Mesenchymal stem cell (in vitro differentiated cells and primary cell): Measurements from ENCODE around the gene PICK1.

Source experiments
- DNase-seq: peaks from one replicate; pipeline ENCODE4 v3.0.0-alpha.2; 2013
- H2AFZ ChIP-seq: one replicate; pipeline ENCODE4 v1.6.1; 2013; ENCODE audit warnings: low read depth, mild to moderate bottlenecking, control low read depth, inconsistent platforms, low read length, moderate library complexity
- H2AK5ac ChIP-seq: 2 replicates; pipeline ENCODE4 v1.6.1; 2013; ENCODE audit warnings: low read length, moderate library complexity, mild to moderate bottlenecking, inconsistent platforms; ENCODE audit not compliant: severe bottlenecking
- H2BK120ac ChIP-seq: one replicate; pipeline ENCODE4 v1.6.1; 2013; ENCODE audit warnings: low read depth, mild to moderate bottlenecking, inconsistent platforms, low read length, moderate library complexity
- H2BK12ac ChIP-seq, 2 experiments: one replicate each; pipeline ENCODE4 v1.6.1; 2013; ENCODE audit warnings: inconsistent platforms in 2 of 2, low read length in 2 of 2, mild to moderate bottlenecking in 2 of 2, moderate library complexity in 2 of 2, control low read depth in 1 of 2
- H2BK15ac ChIP-seq: one replicate; pipeline ENCODE4 v1.6.1; 2013; ENCODE audit warnings: mild to moderate bottlenecking, low read depth, inconsistent platforms; ENCODE audit not compliant: poor library complexity, severe bottlenecking
- H2BK5ac ChIP-seq: 2 replicates; pipeline ENCODE4 v1.6.1; 2013; ENCODE audit warnings: low read depth, mild to moderate bottlenecking, low read length, control low read depth, inconsistent platforms; ENCODE audit not compliant: poor library complexity, severe bottlenecking
- H3K14ac ChIP-seq, 2 experiments: one replicate each; pipeline ENCODE4 v1.6.1; 2013; ENCODE audit warnings: inconsistent platforms in 2 of 2, low read length in 2 of 2, control low read depth in 1 of 2, mild to moderate bottlenecking in 1 of 2, moderate library complexity in 1 of 2
- H3K18ac ChIP-seq, 2 experiments: one replicate each; pipeline ENCODE4 v1.6.1; 2013; ENCODE audit warnings: inconsistent platforms in 2 of 2, low read length in 2 of 2, control low read depth in 1 of 2, low read depth in 1 of 2, mild to moderate bottlenecking in 1 of 2
- H3K23ac ChIP-seq, 2 experiments: one replicate each; pipeline ENCODE4 v1.6.1; 2013; ENCODE audit warnings: inconsistent platforms in 2 of 2, low read length in 2 of 2, mild to moderate bottlenecking in 2 of 2, moderate library complexity in 2 of 2, control low read depth in 1 of 2
- H3K27ac ChIP-seq: 2 replicates; pipeline ENCODE4 v1.5.1; 2013; ENCODE audit warnings: mild to moderate bottlenecking, moderate library complexity, low read length, control low read depth, inconsistent platforms; ENCODE audit not compliant: poor library complexity, severe bottlenecking
- H3K27me3 ChIP-seq, 2 experiments: 2 replicates each; pipeline versions ENCODE4 v1.6.1 to v1.7.0; 2013; ENCODE audit warnings: low read length in 2 of 2, mild to moderate bottlenecking in 2 of 2, moderate library complexity in 2 of 2, control low read depth in 1 of 2, inconsistent platforms in 1 of 2; ENCODE audit not compliant: control insufficient read depth in 1 of 2, insufficient read depth in 1 of 2
- H3K36me3 ChIP-seq, 2 experiments: 2 replicates each; pipeline versions ENCODE4 v1.6.1 to v1.7.0; 2013; ENCODE audit warnings: low read length in 2 of 2, control low read depth in 1 of 2, inconsistent platforms in 1 of 2, low read depth in 1 of 2, mild to moderate bottlenecking in 1 of 2; ENCODE audit not compliant: insufficient read depth in 2 of 2, control insufficient read depth in 1 of 2
- H3K4ac ChIP-seq, 2 experiments: one replicate each; pipeline ENCODE4 v1.6.1; 2013; ENCODE audit warnings: inconsistent platforms in 2 of 2, low read length in 2 of 2, mild to moderate bottlenecking in 2 of 2, moderate library complexity in 2 of 2, control low read depth in 1 of 2, low read depth in 1 of 2
- H3K4me1 ChIP-seq: 2 replicates; pipeline ENCODE4 v1.6.1; 2013; ENCODE audit warnings: low read depth, low read length, control low read depth; ENCODE audit not compliant: control insufficient read depth, insufficient read depth
- H3K4me2 ChIP-seq: 2 replicates; pipeline ENCODE4 v1.6.1; 2013; ENCODE audit warnings: low read length, mild to moderate bottlenecking, inconsistent platforms; ENCODE audit not compliant: poor library complexity, severe bottlenecking
- H3K4me3 ChIP-seq, 2 experiments: 2 replicates each; pipeline versions ENCODE4 v1.5.1 to v1.7.0; 2013; ENCODE audit warnings: low read length in 2 of 2, mild to moderate bottlenecking in 2 of 2, control low read depth in 1 of 2, low read depth in 1 of 2; ENCODE audit not compliant: insufficient read depth in 1 of 2
- H3K79me1 ChIP-seq: replicated peaks from 2 replicates; pipeline ENCODE4 v1.6.1; 2013; ENCODE audit warnings: mild to moderate bottlenecking, control low read depth, low read length, inconsistent platforms; ENCODE audit not compliant: poor library complexity, severe bottlenecking
- H3K9ac ChIP-seq: 2 replicates; pipeline ENCODE4 v1.7.0; 2013; ENCODE audit warnings: mild to moderate bottlenecking, low read length, moderate library complexity
- H3K9me3 ChIP-seq: 2 replicates; pipeline ENCODE4 v1.7.0; 2013; ENCODE audit warnings: mild to moderate bottlenecking, low read length; ENCODE audit not compliant: control insufficient read depth
- H4K8ac ChIP-seq: one replicate; pipeline ENCODE4 v1.6.1; 2013; ENCODE audit warnings: inconsistent platforms, mild to moderate bottlenecking, low read length, moderate library complexity
- H4K91ac ChIP-seq: one replicate; pipeline ENCODE4 v1.6.1; 2013; ENCODE audit warnings: mild to moderate bottlenecking, low read length, inconsistent platforms
- WGBS: methylation state at CpG from one replicate; pipeline ENCODE4 v1.1.7; 2013; ENCODE audit warnings: mixed read lengths; 5-methylcytosine and 5-hydroxymethylcytosine counted together

The PICK1 gene

DNA sequence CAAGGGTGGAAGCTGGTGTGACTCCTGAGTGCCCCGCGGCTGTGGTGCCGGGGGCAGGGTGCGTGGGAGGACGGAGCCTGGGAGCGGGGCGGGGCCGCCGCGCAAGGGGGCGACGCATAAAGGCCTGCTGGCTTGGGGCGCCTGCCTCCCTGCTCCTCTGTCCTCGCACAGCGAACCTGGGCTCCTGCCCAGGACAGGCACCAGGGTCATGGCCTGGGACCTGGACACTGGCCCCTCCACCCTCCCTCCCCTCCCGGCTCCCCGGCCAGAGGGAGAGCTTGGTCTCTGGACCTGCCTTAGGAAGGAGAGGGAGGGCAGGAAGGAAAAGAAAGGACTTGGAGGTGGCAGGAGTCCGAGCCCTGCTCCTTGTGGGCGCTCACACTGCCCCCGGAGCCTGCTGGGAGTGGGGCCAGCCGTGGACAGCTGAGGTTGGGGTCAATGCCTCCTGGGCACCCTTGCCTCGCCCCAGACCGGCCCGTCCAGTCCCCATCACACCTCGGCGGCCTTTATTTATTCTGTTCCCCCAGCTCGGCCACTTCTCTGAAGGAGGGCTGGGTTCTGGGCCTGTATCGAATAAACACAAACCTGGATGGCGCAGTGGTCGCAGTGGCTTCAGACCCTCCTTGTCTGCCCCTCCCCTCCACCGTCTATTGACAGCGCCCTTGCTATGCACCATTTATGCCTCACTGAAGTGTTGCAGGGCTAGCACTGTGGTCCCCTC is 18.1 kb downstream of the PICK1 start:
- Histone ChIP-seq H3K27me3 (peaks cover 0 to 19% of the 10 kb centered on the region in 2 experiments), H3K36me3 (peaks cover 0 to 80% of the 10 kb centered on the region in 2 experiments)

DNA sequence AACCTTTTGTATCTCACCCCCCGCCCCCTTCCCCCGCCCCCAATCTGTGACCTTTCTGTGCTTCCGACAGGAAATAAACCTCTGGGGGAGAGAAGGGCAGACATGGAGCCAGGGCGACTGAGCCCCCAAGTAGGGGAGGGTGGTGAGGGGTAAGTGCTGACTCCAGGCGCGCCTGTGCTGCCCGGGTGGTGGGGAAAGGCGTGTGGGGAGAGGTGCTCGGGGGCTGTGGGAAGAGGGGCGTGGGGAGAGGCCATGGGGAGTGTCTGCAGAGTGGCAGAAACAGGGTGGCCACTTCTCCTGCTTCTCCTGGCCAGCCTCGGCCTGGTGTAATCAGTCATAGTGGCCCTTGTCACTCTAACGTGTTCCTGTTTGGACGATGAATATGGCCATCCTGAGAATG is 18.8 kb downstream of the PICK1 start:
- Histone ChIP-seq H3K9me3 (no peaks in the 10 kb centered on the region), H3K18ac (no peak overlapping the region), H3K4me3 (no peak overlapping the region), H2AK5ac (no peak overlapping the region), H3K23ac (no peak overlapping the region), H3K14ac (no peak overlapping the region), H2BK15ac (no peak overlapping the region), H3K27ac (no peak overlapping the region), H3K4me1 (peaks cover 4% of the 10 kb centered on the region), H4K8ac (no peak overlapping the region), H3K36me3 (peaks cover 0 to 73% of the 10 kb centered on the region in 2 experiments), H3K27me3 (peaks cover 4 to 24% of the 10 kb centered on the region in 2 experiments), H2AFZ (no peak overlapping the region), H2BK5ac (no peak overlapping the region), H2BK12ac (no peak overlapping the region), H3K4me2 (no peak overlapping the region), H3K4ac (no peak overlapping the region), H3K9ac (no peak overlapping the region), H4K91ac (no peak overlapping the region), H3K79me1 (no peaks in the 10 kb centered on the region), H2BK120ac (no peak overlapping the region)
- WGBS: 92% methylated on average over 12 of the region's 13 CpGs
- no peak for DNase-seq

More for the DNA sequence above, 18.1 kb downstream of the PICK1 start:
- Histone ChIP-seq H2AFZ (no peak overlapping the region), H2AK5ac (no peak overlapping the region), H2BK12ac (no peak overlapping the region), H3K18ac (no peak overlapping the region), H4K91ac (no peak overlapping the region), H3K4me3 (no peak overlapping the region), H3K9me3 (no peaks in the 10 kb centered on the region), H3K27ac (no peak overlapping the region), H3K79me1 (no peaks in the 10 kb centered on the region), H4K8ac (no peak overlapping the region), H2BK120ac (no peak overlapping the region), H3K14ac (no peak overlapping the region), H3K4me2 (no peak overlapping the region), H3K4ac (no peak overlapping the region), H2BK15ac (no peak overlapping the region), H3K9ac (no peak overlapping the region), H3K23ac (no peak overlapping the region), H3K4me1 (no peaks in the 10 kb centered on the region), H2BK5ac (no peak overlapping the region)
- WGBS: 96% methylated on average over 27 of the region's 32 CpGs
- DNase-seq: no peak

DNA sequence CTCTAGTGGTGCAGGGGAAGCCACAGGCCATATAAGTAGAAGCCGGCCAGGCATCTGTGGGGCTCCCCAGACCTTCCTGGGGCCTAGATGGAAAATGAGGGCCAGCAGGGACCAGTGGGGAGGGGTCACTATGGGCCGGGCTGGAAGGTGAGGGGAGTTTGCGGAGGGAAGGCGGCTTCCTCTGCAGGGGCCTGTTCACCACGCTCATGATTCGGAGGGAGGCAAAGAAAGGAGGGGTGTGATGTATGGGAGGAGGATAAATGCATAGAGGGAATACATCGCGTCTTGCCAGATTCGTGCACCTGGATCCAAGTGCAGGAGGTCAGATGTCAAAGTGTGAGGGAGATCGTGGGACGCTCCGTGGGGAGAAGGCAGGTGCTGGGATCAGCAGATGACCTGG is 19.9 kb downstream of the PICK1 start:
- Histone ChIP-seq H3K4ac (no peak overlapping the region), H2AFZ (no peak overlapping the region), H4K91ac (no peak overlapping the region), H3K14ac (no peak overlapping the region), H3K36me3 (peaks cover 0 to 62% of the 10 kb centered on the region in 2 experiments), H2BK5ac (no peak overlapping the region), H3K4me1 (peaks cover 14% of the 10 kb centered on the region), H2BK120ac (no peak overlapping the region), H3K4me2 (no peak overlapping the region), H3K18ac (no peak overlapping the region), H2AK5ac (no peak overlapping the region), H3K23ac (peak overlapping the region in 1 of 2 experiments; percentile 17), H3K27ac (no peak overlapping the region), H4K8ac (no peak overlapping the region), H3K79me1 (no peaks in the 10 kb centered on the region), H3K9ac (no peak overlapping the region), H3K27me3 (peaks cover 10 to 31% of the 10 kb centered on the region in 2 experiments), H3K9me3 (no peaks in the 10 kb centered on the region), H3K4me3 (no peak overlapping the region), H2BK15ac (peak overlapping the region; percentile 68), H2BK12ac (no peak overlapping the region)
- 94% methylated on average over 12 of the region's 12 CpGs for WGBS
- no peak for DNase-seq

DNA sequence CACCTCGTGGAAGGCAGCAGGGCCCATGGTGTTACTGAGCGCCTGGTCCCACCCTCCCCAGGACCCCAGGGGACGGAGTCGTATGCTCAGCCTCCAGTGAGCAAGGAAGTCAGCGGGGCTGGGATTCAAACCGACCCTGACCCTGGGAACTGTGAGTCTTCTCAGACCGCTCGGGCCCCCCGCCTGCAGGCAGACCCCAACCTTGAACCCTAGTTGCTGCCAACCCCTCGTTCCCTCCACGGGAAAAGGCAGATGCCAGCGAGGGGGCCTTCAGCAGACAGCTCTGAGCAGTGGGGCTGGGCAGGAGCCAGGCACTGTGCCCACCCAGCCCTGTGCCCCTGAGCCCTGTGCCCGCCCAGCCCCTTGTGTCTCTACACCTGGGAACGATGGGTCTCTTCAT is 20.4 kb downstream of the PICK1 start:
- Histone ChIP-seq H3K14ac (no peak overlapping the region), H2AFZ (no peak overlapping the region), H2BK12ac (no peak overlapping the region), H3K18ac (no peak overlapping the region), H3K4ac (no peak overlapping the region), H3K79me1 (no peaks in the 10 kb centered on the region), H3K36me3 (peaks cover 0 to 57% of the 10 kb centered on the region in 2 experiments), H2AK5ac (no peak overlapping the region), H4K91ac (no peak overlapping the region), H3K4me2 (no peak overlapping the region), H2BK15ac (no peak overlapping the region), H4K8ac (no peak overlapping the region), H3K27me3 (peaks cover 14 to 36% of the 10 kb centered on the region in 2 experiments), H3K23ac (no peak overlapping the region), H3K27ac (no peak overlapping the region), H2BK120ac (no peak overlapping the region), H2BK5ac (no peak overlapping the region), H3K4me3 (no peak overlapping the region), H3K4me1 (peaks cover 15% of the 10 kb centered on the region), H3K9me3 (no peaks in the 10 kb centered on the region), H3K9ac (no peak overlapping the region)
- 83% methylated on average over 14 of the region's 14 CpGs for WGBS
- no peak for DNase-seq
